HUES6 (cell line): Measurements from ENCODE around the gene SEMA4D.

Source experiments
- H3K27ac ChIP-seq: 2 replicates; pipeline ENCODE4 v1.7.0; 2013; ENCODE audit warnings: low read depth, mild to moderate bottlenecking, low read length, inconsistent platforms
- H3K27me3 ChIP-seq: 2 replicates; pipeline ENCODE4 v1.6.1; 2013; ENCODE audit warnings: low read length; ENCODE audit not compliant: control insufficient read depth, insufficient read depth
- H3K36me3 ChIP-seq: 2 replicates; pipeline ENCODE4 v1.6.1; 2013; ENCODE audit warnings: low read length; ENCODE audit not compliant: control insufficient read depth, insufficient read depth
- H3K4me1 ChIP-seq: 2 replicates; pipeline ENCODE4 v1.6.1; 2013; ENCODE audit warnings: low read length; ENCODE audit not compliant: control insufficient read depth, insufficient read depth
- H3K4me3 ChIP-seq: 2 replicates; pipeline ENCODE4 v1.5.1; 2013; ENCODE audit warnings: low read depth, low read length
- H3K9ac ChIP-seq: one replicate; pipeline ENCODE4 v1.6.1; 2013; ENCODE audit warnings: mild to moderate bottlenecking, low read length
- H3K9me3 ChIP-seq: 2 replicates; pipeline ENCODE4 v1.6.1; 2013; ENCODE audit warnings: low read depth, low read length; ENCODE audit not compliant: control insufficient read depth, insufficient read depth

SEMA4D gene

GRCh38 chr9:89497978-89498851 is at the start of gene SEMA4D:
TSS of gene SEMA4D (minus strand) at chr9:89498113. CDS start at chr9:89405456, 92,657 bp downstream.
- Histone ChIP-seq H3K9me3 (no peaks in the 10 kb centered on the region), H3K36me3 (no peaks in the 10 kb centered on the region), H3K27ac (0 out of 2 replicates have a peak within 1 kb of the TSS, but pooled peaks have one; percentile 52), H3K27me3 (no peaks in the 10 kb centered on the region; the same call in 1 of the 2 replicates), H3K4me3 (peak within 1 kb of the TSS; percentile 59), H3K4me1 (peaks cover 53% of the 10 kb centered on the region), H3K9ac (peak within 1 kb of the TSS; percentile 34)

GRCh38 chr9:89547000-89547399 is 49.1 kb upstream of the SEMA4D start:
- Histone ChIP-seq H3K36me3 (no peaks in the 10 kb centered on the region), H3K9ac (no peak overlapping the region), H3K27me3 (no peaks in the 10 kb centered on the region), H3K4me1 (peaks cover 6% of the 10 kb centered on the region), H3K4me3 (no peak overlapping the region), H3K9me3 (peaks cover 6% of the 10 kb centered on the region), H3K27ac (no peak overlapping the region)

- Histone ChIP-seq H3K36me3 (no peaks in the 10 kb centered on the region), H3K4me3 (no peak overlapping the region), H3K27me3 (no peaks in the 10 kb centered on the region), H3K4me1 (peaks cover 3% of the 10 kb centered on the region), H3K9ac (no peak overlapping the region), H3K9me3 (peaks cover 6% of the 10 kb centered on the region), H3K27ac (no peak overlapping the region)
Measured at GRCh38 chr9:89544279-89544661, 46.4 kb upstream of the SEMA4D start.

GRCh38 chr9:89543621-89544278 is 45.8 kb upstream of the SEMA4D start:
- no peak overlapping the region for H3K27ac ChIP-seq
- H3K4me1 ChIP-seq = peaks cover 3% of the 10 kb centered on the region
- H3K27me3 ChIP-seq = no peaks in the 10 kb centered on the region
- no peaks in the 10 kb centered on the region for H3K36me3 ChIP-seq
- H3K4me3 ChIP-seq = no peak overlapping the region
- H3K9ac ChIP-seq = no peak overlapping the region
- peaks cover 6% of the 10 kb centered on the region for H3K9me3 ChIP-seq

- H3K27ac ChIP-seq = no peak overlapping the region
- H3K9ac ChIP-seq = no peak overlapping the region
- H3K36me3 ChIP-seq = no peaks in the 10 kb centered on the region
- no peaks in the 10 kb centered on the region for H3K27me3 ChIP-seq
- H3K4me3 ChIP-seq = no peak overlapping the region
- H3K4me1 ChIP-seq = peaks cover 3% of the 10 kb centered on the region
- H3K9me3 ChIP-seq = peaks cover 6% of the 10 kb centered on the region
Measured at GRCh38 chr9:89543111-89543510, 45.2 kb upstream of the SEMA4D start.

GRCh38 chr9:89542401-89543021 is 44.6 kb upstream of the SEMA4D start:
- Histone ChIP-seq H3K9me3 (peaks cover 6% of the 10 kb centered on the region), H3K4me3 (no peak overlapping the region), H3K4me1 (peaks cover 3% of the 10 kb centered on the region), H3K9ac (no peak overlapping the region), H3K36me3 (no peaks in the 10 kb centered on the region), H3K27ac (no peak overlapping the region), H3K27me3 (no peaks in the 10 kb centered on the region)

GRCh38 chr9:89541798-89542197 is 43.9 kb upstream of the SEMA4D start:
- H3K27ac ChIP-seq = no peak overlapping the region
- peaks cover 6% of the 10 kb centered on the region for H3K9me3 ChIP-seq
- no peak overlapping the region for H3K4me3 ChIP-seq
- no peaks in the 10 kb centered on the region for H3K27me3 ChIP-seq
- H3K4me1 ChIP-seq = peaks cover 3% of the 10 kb centered on the region
- no peak overlapping the region for H3K9ac ChIP-seq
- H3K36me3 ChIP-seq = no peaks in the 10 kb centered on the region

- Histone ChIP-seq H3K4me3 (no peak overlapping the region), H3K36me3 (no peaks in the 10 kb centered on the region), H3K4me1 (peaks cover 3% of the 10 kb centered on the region), H3K9ac (no peak overlapping the region), H3K27ac (no peak overlapping the region), H3K27me3 (no peaks in the 10 kb centered on the region), H3K9me3 (no peaks in the 10 kb centered on the region)
Measured at GRCh38 chr9:89539374-89539773, 41.5 kb upstream of the SEMA4D start.

- no peaks in the 10 kb centered on the region; the same call in 1 of the 2 replicates for H3K4me1 ChIP-seq
- H3K27me3 ChIP-seq = no peaks in the 10 kb centered on the region
- H3K27ac ChIP-seq = no peak overlapping the region
- no peaks in the 10 kb centered on the region for H3K9me3 ChIP-seq
- H3K9ac ChIP-seq = no peak overlapping the region
- no peaks in the 10 kb centered on the region for H3K36me3 ChIP-seq
- no peak overlapping the region for H3K4me3 ChIP-seq
Measured at GRCh38 chr9:89538871-89539270, 41.0 kb upstream of the SEMA4D start.

- H3K27ac ChIP-seq = no peak overlapping the region
Measured at GRCh38 chr9:89537166-89537565, 39.3 kb upstream of the SEMA4D start.

GRCh38 chr9:89536600-89536999 is 38.7 kb upstream of the SEMA4D start:
- Histone ChIP-seq H3K27ac (no peak overlapping the region), H3K4me1 (no peaks in the 10 kb centered on the region)

More at GRCh38 chr9:89537166-89537565, 39.3 kb upstream of the SEMA4D start:
- no peak overlapping the region for H3K9ac ChIP-seq
- H3K36me3 ChIP-seq = no peaks in the 10 kb centered on the region
- H3K9me3 ChIP-seq = no peaks in the 10 kb centered on the region
- no peaks in the 10 kb centered on the region for H3K27me3 ChIP-seq
- H3K4me1 ChIP-seq = no peaks in the 10 kb centered on the region
- H3K4me3 ChIP-seq = no peak overlapping the region

More at GRCh38 chr9:89536600-89536999, 38.7 kb upstream of the SEMA4D start:
- Histone ChIP-seq H3K9me3 (peaks cover 2% of the 10 kb centered on the region; the same call in 1 of the 2 replicates), H3K9ac (no peak overlapping the region), H3K4me3 (no peak overlapping the region), H3K27me3 (no peaks in the 10 kb centered on the region), H3K36me3 (no peaks in the 10 kb centered on the region)
